Measurements from ENCODE around the gene HDAC7. TPM values are rescaled to one million over a fixed set of nuclear protein-coding genes. Genes with fewer than 3 reads are reported as not detected.

HDAC7 gene
- total and polyA plus RNA-seq, 5 donors from 2014 or later, result 14.0 to 163 (median 15.4) TPM

DNA sequence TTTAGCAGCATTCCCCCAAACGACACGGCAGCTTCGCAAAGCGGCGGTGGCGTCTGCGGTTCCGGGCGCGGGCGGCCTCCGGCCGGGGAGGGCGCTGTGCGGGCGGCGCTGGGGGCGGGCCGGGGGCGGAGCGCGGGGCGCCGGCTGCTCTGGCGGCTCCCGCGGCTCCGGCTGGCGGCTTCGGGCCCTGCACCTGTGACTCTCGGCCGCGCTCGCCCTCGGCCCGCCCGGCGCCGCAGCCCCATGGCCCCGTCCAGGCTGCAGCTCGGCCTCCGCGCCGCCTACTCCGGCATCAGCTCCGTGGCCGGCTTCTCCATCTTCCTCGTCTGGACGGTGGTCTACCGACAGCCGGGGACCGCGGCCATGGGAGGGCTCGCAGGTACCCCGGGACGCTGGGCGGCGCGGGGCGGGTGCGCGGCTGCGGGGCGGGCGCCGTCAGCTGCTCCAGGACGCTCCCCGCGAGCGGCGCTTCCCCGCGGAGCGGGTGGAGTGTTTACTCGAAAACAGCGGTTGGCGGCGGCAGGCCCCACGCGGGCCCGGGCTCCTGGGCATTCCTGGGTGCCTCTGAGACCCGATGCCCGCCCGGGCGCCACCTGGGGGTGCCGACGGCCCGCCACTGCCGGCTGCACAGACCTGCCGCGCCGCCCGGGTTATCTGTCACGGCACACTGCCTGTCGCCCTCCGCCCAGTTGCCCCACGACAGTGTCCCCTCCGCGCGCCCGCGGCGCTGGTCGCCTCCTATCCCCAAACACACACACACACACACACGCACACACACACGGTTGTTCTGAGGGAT lies 46.4 kb downstream of the HDAC7 start, which contains the start of gene SLC48A1:
TSS of gene SLC48A1 (plus strand) at position 177 of the 796 bp plus-strand sequence. CDS start at position 244, 67 bp downstream.
- Histone ChIP-seq H3K27ac (ENCODE audit: insufficient read depth, low read length, poor library complexity, severe bottlenecking) (peak within 1 kb of the TSS; percentile 51), H3K9me3 (ENCODE audit: control insufficient read depth in 2 of 2, low read length in 2 of 2) (no peaks in the 10 kb centered on the region), H3K4me1 (ENCODE audit: control insufficient read depth, insufficient read depth, low read length, poor library complexity, severe bottlenecking) (peaks cover 12% of the 10 kb centered on the region), H3K27me3 (ENCODE audit: control insufficient read depth, insufficient read depth, low read length) (no peaks in the 10 kb centered on the region), H3K4me3 (ENCODE audit: low read depth, low read length) (peak within 1 kb of the TSS; percentile 50), H3K36me3 (ENCODE audit: control insufficient read depth, insufficient read depth, low read length) (no peaks in the 10 kb centered on the region)
- DNase-seq (peak; percentile 67 to 77 (median 74)), ATAC-seq (ENCODE audit: low read depth in 2 of 2) (peak; percentile 87)
- Mint-ChIP-seq H3K9me3 (no peaks in the 10 kb centered on the region), H3K4me1 (peaks cover 0 to 30% (median 6%) of the 10 kb centered on the region in 4 donors), H3K36me3 (no peaks in the 10 kb centered on the region), H3K27ac (peak within 1 kb of the TSS; percentile 32 to 87 (median 86)), H3K27me3 (peaks cover 4% of the 10 kb centered on the region), H3K4me3 (peak within 1 kb of the TSS; percentile 81 to 97 (median 88))

- no peaks in the 10 kb centered on the region for H3K9me3 ChIP-seq (ENCODE audit: control insufficient read depth in 2 of 2, low read length in 2 of 2)
- H3K4me1 Mint-ChIP-seq, result peaks cover 0 to 27% (median 6%) of the 10 kb centered on the region in 4 donors
- peak overlapping the region in 2 of 3 donors; percentile 86 to 87 for H3K27ac Mint-ChIP-seq
- H3K36me3 ChIP-seq (ENCODE audit: control insufficient read depth, insufficient read depth, low read length), result no peaks in the 10 kb centered on the region
- H3K4me1 ChIP-seq (ENCODE audit: control insufficient read depth, insufficient read depth, low read length, poor library complexity, severe bottlenecking), result peaks cover 12% of the 10 kb centered on the region
- H3K27ac ChIP-seq (ENCODE audit: insufficient read depth, low read length, poor library complexity, severe bottlenecking), result no peak overlapping the region
- H3K27me3 Mint-ChIP-seq, result peaks cover 4% of the 10 kb centered on the region
- no peak for ATAC-seq (ENCODE audit: low read depth in 2 of 2)
- H3K4me3 Mint-ChIP-seq, result peak overlapping the region in 3 of 4 donors; percentile 85 to 97 (median 90)
- H3K9me3 Mint-ChIP-seq, result no peaks in the 10 kb centered on the region
- no peak for DNase-seq
- no peaks in the 10 kb centered on the region for H3K27me3 ChIP-seq (ENCODE audit: control insufficient read depth, insufficient read depth, low read length)
- peak overlapping the region; percentile 44 for H3K4me3 ChIP-seq (ENCODE audit: low read depth, low read length)
- H3K36me3 Mint-ChIP-seq, result no peaks in the 10 kb centered on the region
These were observed 47.0 kb downstream of the HDAC7 start for GRCh38 chr12:47772738-47773061.

GRCh38 chr12:47772094-47772660 lies 47.5 kb downstream of the HDAC7 start:
- H3K4me1 ChIP-seq (ENCODE audit: control insufficient read depth, insufficient read depth, low read length, poor library complexity, severe bottlenecking), result peaks cover 12% of the 10 kb centered on the region
- H3K4me3 ChIP-seq (ENCODE audit: low read depth, low read length), result no peak overlapping the region
- Mint-ChIP-seq H3K4me1 (peaks cover 0 to 27% (median 10%) of the 10 kb centered on the region in 4 donors), H3K27ac (peak overlapping the region in 2 of 3 donors; percentile 86 to 87), H3K4me3 (peak overlapping the region in 3 of 4 donors; percentile 85 to 97 (median 90)), H3K27me3 (peaks cover 7% of the 10 kb centered on the region), H3K9me3 (no peaks in the 10 kb centered on the region), H3K36me3 (no peaks in the 10 kb centered on the region)
- no peaks in the 10 kb centered on the region for H3K36me3 ChIP-seq (ENCODE audit: control insufficient read depth, insufficient read depth, low read length)
- H3K27ac ChIP-seq (ENCODE audit: insufficient read depth, low read length, poor library complexity, severe bottlenecking), result no peak overlapping the region
- H3K9me3 ChIP-seq (ENCODE audit: control insufficient read depth in 2 of 2, low read length in 2 of 2), result no peaks in the 10 kb centered on the region
- ATAC-seq (ENCODE audit: low read depth in 2 of 2) (no peak), DNase-seq (no peak)
- no peaks in the 10 kb centered on the region for H3K27me3 ChIP-seq (ENCODE audit: control insufficient read depth, insufficient read depth, low read length)

DNA sequence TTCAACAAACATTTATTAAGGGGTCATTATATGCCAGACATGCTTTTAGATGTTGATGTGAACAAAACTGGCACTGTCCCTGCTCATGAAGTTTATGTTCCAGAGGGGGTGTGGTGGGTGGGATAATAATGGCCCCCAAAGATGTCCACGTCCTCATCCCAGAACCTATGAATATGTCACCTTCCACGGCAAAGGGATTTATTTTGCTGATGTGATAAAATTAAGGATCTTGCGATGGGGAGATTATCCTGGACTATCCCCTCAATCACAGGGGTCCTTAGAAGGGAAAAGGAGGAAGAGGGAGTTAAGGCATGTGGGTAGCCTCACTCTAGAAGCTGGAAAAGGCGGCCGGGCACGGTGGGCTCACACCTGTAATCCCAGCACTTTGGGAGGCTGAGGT lies 48.4 kb downstream of the HDAC7 start:
- DNase-seq (no peak), ATAC-seq (ENCODE audit: low read depth in 2 of 2) (no peak)
- Mint-ChIP-seq H3K4me1 (peaks cover 0 to 27% (median 11%) of the 10 kb centered on the region in 4 donors), H3K27me3 (peaks cover 12% of the 10 kb centered on the region), H3K36me3 (no peaks in the 10 kb centered on the region), H3K9me3 (no peaks in the 10 kb centered on the region), H3K4me3 (peak overlapping the region in 2 of 4 donors; percentile 46 to 69), H3K27ac (no peak overlapping the region)
- no peak overlapping the region for H3K4me3 ChIP-seq (ENCODE audit: low read depth, low read length)
- H3K9me3 ChIP-seq (ENCODE audit: control insufficient read depth in 2 of 2, low read length in 2 of 2), result no peaks in the 10 kb centered on the region
- H3K27me3 ChIP-seq (ENCODE audit: control insufficient read depth, insufficient read depth, low read length), result no peaks in the 10 kb centered on the region
- no peaks in the 10 kb centered on the region for H3K36me3 ChIP-seq (ENCODE audit: control insufficient read depth, insufficient read depth, low read length)
- H3K27ac ChIP-seq (ENCODE audit: insufficient read depth, low read length, poor library complexity, severe bottlenecking), result no peak overlapping the region
- peaks cover 12% of the 10 kb centered on the region for H3K4me1 ChIP-seq (ENCODE audit: control insufficient read depth, insufficient read depth, low read length, poor library complexity, severe bottlenecking)

- Histone ChIP-seq H3K27ac (ENCODE audit: insufficient read depth, low read length, poor library complexity, severe bottlenecking) (no peak overlapping the region), H3K9me3 (ENCODE audit: control insufficient read depth in 2 of 2, low read length in 2 of 2) (no peaks in the 10 kb centered on the region), H3K36me3 (ENCODE audit: control insufficient read depth, insufficient read depth, low read length) (no peaks in the 10 kb centered on the region), H3K4me1 (ENCODE audit: control insufficient read depth, insufficient read depth, low read length, poor library complexity, severe bottlenecking) (peaks cover 12% of the 10 kb centered on the region), H3K27me3 (ENCODE audit: control insufficient read depth, insufficient read depth, low read length) (no peaks in the 10 kb centered on the region), H3K4me3 (ENCODE audit: low read depth, low read length) (no peak overlapping the region)
- Mint-ChIP-seq H3K36me3 (no peaks in the 10 kb centered on the region), H3K4me3 (no peak overlapping the region), H3K4me1 (peaks cover 0 to 20% (median 11%) of the 10 kb centered on the region in 4 donors), H3K9me3 (no peaks in the 10 kb centered on the region), H3K27ac (no peak overlapping the region), H3K27me3 (peaks cover 12% of the 10 kb centered on the region)
- no peak for ATAC-seq (ENCODE audit: low read depth in 2 of 2)
- DNase-seq, result no peak
These were observed 49.5 kb downstream of the HDAC7 start for GRCh38 chr12:47770086-47770726.

DNA sequence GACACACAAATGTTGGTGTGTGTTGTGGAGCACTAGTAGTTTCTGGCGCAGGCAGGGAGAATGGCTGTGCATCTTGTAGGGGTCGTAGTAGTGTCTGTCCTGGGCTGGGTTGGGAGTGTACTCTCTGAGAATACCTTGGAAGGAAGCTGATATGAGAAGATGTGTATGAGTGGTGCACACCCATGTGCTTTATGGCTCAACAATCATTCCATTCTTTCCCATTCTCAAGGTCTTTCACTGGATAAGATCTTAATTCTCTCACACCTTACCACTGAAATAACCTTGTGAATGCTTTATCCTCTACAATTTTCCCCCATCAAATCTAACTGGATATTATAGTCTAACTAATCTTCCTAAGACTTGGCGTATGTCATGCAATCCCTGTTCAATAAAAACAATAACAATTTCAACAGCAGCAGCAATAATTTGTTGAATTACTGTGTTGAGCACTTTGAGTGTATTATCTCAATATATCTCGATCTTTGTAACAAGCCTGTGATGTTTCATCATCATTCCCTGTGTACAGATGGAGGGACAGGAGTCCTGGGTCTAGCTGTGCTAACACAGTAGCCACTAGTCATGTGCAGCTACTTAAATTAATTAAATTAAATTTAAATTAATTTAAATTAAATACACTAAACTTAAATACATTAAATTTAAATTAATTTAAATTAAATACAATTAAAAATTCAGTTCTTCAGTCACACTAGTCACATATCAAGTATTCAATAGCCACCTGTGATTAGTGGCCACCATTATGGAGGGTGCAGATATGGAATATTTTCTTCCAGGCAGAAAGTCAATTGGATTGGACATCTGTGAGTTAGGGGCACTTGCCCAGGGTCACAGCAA lies 50.2 kb downstream of the HDAC7 start:
- Histone ChIP-seq H3K4me3 (ENCODE audit: low read depth, low read length) (no peak overlapping the region), H3K4me1 (ENCODE audit: control insufficient read depth, insufficient read depth, low read length, poor library complexity, severe bottlenecking) (peaks cover 12% of the 10 kb centered on the region), H3K9me3 (ENCODE audit: control insufficient read depth in 2 of 2, low read length in 2 of 2) (no peaks in the 10 kb centered on the region), H3K36me3 (ENCODE audit: control insufficient read depth, insufficient read depth, low read length) (no peaks in the 10 kb centered on the region), H3K27me3 (ENCODE audit: control insufficient read depth, insufficient read depth, low read length) (no peaks in the 10 kb centered on the region), H3K27ac (ENCODE audit: insufficient read depth, low read length, poor library complexity, severe bottlenecking) (no peak overlapping the region)
- Mint-ChIP-seq H3K9me3 (no peaks in the 10 kb centered on the region), H3K4me1 (peaks cover 0 to 13% (median 9%) of the 10 kb centered on the region in 4 donors), H3K4me3 (no peak overlapping the region), H3K27ac (no peak overlapping the region), H3K36me3 (no peaks in the 10 kb centered on the region), H3K27me3 (peaks cover 12% of the 10 kb centered on the region)
- ATAC-seq (ENCODE audit: low read depth in 2 of 2) (no peak), DNase-seq (no peak)

DNA sequence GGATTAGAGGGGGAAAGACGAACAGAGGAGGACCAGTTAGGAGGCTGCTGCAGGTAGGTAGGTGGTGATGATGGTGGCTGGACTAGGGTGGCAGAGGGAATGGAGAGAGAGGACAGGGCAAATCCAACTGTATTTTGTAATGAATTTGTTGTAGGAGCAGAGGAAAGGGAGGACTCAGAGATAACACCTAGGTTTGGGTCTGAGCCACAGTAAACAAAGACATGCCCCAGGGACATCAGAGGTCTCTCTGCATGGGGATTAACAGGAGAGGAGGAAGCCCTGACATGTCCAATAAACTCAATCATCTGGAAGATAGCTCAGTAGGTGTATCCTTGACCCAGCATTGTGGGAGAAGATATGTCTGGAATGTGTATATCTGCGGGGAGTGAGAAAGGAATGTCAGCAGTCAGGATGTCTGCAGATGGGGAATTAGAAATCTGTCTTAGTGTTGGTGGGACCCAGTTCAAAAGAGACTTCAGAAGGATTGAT lies 51.3 kb downstream of the HDAC7 start:
- ATAC-seq (ENCODE audit: low read depth in 2 of 2), result no peak
- Mint-ChIP-seq H3K27ac (no peak overlapping the region), H3K4me3 (no peak overlapping the region), H3K27me3 (peaks cover 12% of the 10 kb centered on the region), H3K9me3 (no peaks in the 10 kb centered on the region), H3K36me3 (no peaks in the 10 kb centered on the region), H3K4me1 (peaks cover 0 to 6% (median 4%) of the 10 kb centered on the region in 4 donors)
- no peak overlapping the region for H3K4me3 ChIP-seq (ENCODE audit: low read depth, low read length)
- no peak for DNase-seq
- no peaks in the 10 kb centered on the region for H3K27me3 ChIP-seq (ENCODE audit: control insufficient read depth, insufficient read depth, low read length)
- no peaks in the 10 kb centered on the region for H3K36me3 ChIP-seq (ENCODE audit: control insufficient read depth, insufficient read depth, low read length)
- H3K9me3 ChIP-seq (ENCODE audit: control insufficient read depth in 2 of 2, low read length in 2 of 2), result no peaks in the 10 kb centered on the region
- no peak overlapping the region for H3K27ac ChIP-seq (ENCODE audit: insufficient read depth, low read length, poor library complexity, severe bottlenecking)
- H3K4me1 ChIP-seq (ENCODE audit: control insufficient read depth, insufficient read depth, low read length, poor library complexity, severe bottlenecking), result peaks cover 4% of the 10 kb centered on the region
